C4-2B (cell line): ENCODE results near the gene LRRC3.

Experiments used
- CTCF ChIP-seq: fragments of 450-650 bp; conservative IDR thresholded peaks from 2 replicates; pipeline ENCODE4 v1.5.1; 2017; ENCODE audit warnings: mild to moderate bottlenecking
- ZFX ChIP-seq: fragments of 450-650 bp; IDR thresholded peaks from 2 replicates; pipeline ENCODE4 v1.6.1; 2017

- no peak for TF ChIP-seq CTCF
- no peak for TF ChIP-seq ZFX
Measured at GRCh38 chr21:44471341-44471740, 16.0 kb downstream of the LRRC3 start.
